ENCODE data around the gene DEAF1.
A peak's percentile ranks its signal among the peaks of the same experiment; 100 is the strongest.
"Not testable (repeated sequence)": the region's sequence is repeated elsewhere in the genome, so short reads cannot be mapped to it uniquely, and the experiment has no call there.

DEAF1 gene, protein sequence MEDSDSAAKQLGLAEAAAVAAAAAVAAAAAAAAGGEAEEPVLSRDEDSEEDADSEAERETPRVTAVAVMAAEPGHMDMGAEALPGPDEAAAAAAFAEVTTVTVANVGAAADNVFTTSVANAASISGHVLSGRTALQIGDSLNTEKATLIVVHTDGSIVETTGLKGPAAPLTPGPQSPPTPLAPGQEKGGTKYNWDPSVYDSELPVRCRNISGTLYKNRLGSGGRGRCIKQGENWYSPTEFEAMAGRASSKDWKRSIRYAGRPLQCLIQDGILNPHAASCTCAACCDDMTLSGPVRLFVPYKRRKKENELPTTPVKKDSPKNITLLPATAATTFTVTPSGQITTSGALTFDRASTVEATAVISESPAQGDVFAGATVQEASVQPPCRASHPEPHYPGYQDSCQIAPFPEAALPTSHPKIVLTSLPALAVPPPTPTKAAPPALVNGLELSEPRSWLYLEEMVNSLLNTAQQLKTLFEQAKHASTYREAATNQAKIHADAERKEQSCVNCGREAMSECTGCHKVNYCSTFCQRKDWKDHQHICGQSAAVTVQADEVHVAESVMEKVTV

DNA sequence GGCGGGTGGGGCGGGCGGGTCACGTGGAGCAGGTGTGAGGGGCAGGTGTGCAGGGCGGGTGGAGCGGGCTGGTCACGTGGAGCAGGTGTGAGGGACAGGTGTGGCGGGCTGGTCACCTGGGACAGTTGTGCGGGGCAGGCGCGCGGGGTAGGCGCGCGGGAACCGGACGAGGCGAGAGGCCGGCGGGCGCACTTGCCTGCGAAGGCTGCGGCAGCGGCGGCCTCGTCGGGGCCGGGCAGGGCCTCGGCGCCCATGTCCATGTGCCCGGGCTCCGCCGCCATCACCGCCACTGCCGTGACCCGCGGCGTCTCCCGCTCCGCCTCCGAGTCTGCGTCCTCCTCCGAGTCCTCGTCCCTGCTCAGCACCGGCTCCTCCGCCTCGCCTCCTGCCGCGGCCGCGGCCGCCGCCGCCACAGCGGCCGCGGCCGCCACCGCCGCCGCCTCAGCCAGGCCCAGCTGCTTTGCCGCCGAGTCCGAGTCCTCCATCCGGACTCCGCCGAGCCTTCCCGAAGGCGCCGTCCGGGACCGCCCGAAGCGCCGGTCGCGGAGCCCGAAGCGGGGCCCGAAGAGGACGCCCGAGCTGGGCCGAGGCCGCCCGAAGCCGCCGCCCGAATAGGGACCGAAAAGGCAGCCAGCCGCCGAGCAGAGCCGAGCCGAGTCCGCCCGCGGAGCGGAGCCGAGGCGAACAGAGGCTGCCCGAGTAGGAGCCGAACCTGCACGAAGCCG lies at the start of gene DEAF1:
Gene DEAF1 (minus strand): TSS at position 660 of the 725 bp plus-strand sequence. CDS start 175 bp downstream, at position 485.
- DNase-seq: peak; percentile 99

DNA sequence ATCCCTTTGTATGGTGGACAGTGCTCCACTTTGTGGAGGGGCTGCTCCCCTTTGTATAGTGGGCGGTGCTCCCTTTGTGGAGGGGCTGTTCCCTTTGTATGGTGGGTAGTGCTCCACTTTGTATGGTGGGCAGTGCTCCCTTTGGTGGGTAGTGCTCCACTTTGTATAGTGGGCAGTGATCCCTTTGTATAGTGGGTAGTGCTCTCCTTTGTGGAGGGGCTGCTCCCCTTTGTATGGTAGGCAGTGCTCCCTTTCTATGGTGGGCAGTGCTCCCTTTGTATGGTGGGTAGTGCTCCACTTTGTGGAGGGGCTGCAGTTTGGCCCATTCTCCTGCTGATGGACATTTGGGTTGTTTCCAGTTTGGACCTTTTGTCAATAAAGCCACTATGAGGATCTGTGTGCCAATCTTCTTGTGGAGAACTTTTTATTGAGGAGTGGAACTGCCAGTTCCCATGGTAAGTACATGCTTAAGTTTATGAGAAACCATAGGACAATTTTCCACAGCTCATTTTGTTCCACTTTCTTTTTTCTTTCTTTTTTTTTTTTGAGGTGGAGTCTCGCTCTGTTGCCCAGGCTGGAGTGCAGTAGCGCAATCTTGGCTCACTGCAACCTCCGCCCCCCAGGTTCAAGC lies 47.7 kb upstream of the DEAF1 start:
- DNase-seq: no peak

DNA sequence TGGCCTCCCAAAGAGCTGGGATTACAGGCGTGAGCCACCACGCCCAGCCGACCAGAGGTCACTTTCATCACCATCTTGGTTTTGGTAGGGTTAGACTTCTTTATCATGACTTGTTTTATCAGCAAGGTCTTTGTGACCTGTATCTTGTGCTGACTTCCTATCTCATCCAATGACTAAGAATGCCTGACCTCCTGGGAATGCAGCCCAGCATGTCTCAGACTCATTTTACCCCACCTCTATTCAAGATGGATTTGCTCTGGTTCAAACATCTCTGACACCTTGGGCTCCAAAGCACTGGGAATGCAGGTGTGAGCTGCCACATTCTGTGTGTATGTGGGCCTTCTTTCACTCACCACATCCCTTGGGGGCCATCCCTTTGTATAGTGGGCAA lies 47.1 kb upstream of the DEAF1 start:
- no peak for DNase-seq

DNA sequence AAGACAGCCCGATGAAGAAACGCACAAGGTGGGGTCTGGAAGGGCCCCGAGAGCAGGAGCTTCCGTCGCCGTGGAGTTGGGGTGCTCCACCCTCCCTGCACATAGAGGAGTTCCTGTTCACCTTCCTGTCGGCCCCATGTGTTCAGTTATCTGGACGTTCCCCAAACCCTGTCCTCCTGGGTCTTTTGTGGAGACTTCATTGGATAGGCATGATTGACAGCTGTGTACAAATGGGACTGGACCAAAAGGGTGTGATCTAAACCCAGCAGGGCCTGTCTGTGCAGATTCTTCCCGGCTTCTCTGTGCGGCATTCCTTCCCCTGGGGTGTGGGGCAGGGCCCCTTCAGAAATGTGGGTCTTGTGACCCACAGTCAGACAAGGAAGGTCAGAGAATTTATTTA lies 42.9 kb upstream of the DEAF1 start:
- not testable (repeated sequence) for DNase-seq

DNA sequence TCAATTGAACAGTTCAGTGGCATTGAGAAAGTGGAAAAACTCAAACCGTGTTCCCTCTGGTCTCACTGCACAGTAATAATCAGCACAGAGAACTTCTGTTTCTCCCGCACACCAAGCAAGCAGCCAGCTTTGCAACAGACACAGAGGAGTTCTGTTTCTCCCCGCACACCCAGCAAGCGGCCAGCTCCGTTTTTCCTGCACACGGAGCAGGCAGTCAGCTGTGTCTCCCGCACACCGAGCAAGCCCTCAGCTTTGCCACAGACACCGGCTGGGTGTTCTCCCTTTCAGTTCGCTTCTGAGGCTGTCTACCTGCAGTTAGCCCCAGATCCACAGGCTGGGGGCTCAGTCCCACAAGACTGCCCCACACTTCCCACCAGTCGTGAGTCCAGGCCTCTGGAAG lies 42.3 kb upstream of the DEAF1 start:
- no peak for DNase-seq

DNA sequence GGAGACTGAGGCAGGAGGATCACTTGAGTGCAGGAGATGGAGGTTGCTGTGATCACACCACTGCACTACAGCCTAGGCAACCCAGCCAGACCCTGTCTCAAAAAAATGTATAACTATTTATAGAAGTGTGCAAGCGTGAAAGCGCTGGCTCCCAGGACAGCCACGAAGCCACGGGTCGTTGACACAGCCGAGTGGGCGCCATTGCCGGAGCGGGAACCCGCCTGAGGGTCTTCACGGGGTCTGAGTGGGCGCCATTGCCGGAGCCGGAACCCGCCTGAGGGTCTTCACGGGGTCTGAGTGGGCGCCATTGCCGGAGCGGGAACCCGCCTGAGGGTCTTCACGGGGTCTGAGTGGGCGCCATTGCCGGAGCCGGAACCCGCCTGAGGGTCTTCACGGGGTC lies 39.5 kb upstream of the DEAF1 start:
- not testable (repeated sequence) for DNase-seq

DNA sequence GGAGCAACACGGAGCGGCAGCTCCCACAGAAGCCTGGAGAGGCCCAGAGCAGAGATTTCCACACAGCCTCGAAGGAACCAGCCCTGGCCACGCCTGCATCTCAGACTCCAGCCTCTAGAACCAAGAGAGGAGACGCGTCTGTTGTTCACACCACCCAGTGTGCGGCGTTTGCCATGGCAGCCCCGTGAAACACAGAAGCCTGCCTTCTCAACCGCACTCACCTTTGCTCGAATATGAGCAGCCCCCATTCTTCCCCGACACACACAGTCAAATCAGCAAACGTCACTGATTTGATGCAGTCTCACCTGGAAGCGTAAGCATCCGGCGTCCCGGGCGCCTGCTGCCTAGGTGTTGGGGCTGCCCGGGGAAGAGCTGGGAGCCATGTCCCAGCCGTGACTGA lies 38.0 kb upstream of the DEAF1 start:
- no peak for DNase-seq

DNA sequence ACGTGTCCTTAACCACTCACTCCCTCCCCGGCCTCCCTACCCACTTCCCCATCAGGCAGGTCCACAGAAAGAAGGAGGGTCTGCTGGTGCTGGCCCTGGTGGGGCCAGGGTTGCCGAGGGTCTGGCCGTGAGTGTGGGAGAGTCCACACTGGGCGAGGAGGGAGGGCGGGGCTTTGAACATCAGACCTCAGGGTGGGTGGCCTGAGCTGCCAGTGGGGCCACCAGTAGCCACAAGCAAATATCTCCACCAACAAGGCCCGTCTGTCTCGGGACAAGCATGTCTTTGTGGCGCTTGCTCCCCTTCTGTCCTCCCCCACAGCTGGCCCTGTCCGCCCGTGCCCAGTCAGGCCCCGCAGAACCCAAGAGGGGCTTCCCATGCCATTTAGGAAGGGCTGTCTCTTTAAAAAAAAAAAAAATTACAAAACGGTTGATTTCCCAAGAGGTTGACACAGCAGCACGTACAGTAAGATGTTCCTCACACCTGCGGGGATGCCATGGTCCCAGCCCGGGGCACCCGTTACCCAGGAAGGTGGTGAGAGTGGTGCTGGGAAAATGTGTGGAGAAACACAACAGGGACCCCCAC lies 34.6 kb upstream of the DEAF1 start:
- no peak for DNase-seq

DNA sequence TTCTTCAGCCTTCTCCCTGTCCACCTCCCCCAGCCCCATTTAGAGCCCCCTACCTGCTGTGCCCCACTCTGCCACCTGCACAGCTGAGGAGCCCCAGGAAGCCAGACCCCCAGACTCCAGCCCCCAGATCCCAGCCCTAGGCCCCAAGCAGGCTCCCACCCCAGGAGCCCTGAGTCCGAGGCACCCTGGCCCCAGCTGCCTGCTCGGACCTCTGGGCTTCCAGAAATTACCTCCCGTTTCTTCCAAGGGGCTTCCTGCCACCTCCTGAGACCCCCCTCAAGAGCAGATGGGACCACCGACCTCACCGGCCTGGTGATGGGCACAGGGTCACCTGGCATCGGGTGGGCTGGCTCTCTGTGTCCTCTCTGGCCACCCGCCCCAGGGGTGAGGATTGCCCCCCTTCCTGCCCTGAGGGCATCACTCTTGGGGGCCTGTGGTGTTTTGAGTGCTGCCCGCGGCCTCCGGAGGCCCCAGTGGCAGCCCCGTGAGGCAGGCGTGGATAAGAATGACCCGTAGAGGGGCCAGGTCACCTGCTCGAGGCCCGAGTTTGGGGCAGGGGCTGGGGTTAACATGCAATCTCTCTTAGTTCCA lies 34.0 kb upstream of the DEAF1 start:
- no peak for DNase-seq

DNA sequence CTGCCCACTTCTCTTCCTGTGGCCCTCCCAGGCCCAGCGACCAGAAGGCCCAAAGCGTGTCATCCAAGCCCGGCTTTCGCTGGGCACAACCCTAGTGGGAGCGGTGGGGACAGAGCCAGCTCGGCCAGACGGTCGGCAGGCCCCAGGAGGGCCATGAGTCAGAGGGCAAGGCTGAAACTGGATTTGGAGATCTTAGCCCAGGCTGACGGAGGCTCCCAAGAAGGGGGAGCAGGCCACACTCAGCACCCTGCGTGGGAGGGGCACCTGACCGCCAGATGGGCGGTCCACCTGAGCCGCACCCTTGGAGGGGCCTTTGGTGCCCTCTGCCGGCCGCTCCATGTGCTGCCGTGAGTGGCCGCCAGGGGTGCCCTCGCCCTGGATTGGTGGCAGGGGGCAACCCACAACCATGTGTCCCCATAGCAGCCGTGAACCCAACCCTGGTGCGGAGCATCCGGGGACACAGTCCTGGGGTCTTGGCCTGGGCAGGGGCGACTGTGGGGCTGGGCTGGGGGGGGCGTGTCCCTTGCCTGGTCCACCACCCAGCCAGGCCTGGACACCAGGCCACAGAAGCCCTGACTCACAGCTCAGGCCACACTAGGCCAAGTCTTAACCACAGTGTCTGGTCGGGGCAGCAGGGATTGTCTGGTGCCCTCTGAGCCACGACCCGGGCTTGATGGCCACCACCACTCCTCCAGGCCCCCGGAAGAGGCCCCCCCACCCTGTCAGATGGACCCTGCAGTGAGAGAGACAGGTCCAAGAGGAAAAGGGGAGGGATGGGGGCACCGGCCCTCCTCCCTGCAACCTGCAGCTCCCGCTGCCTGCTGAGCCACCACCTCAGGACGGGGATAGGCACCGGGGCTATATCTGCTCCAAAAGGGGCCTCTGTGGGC lies 33.1 kb upstream of the DEAF1 start:
- peak; percentile 82 for DNase-seq

DNA sequence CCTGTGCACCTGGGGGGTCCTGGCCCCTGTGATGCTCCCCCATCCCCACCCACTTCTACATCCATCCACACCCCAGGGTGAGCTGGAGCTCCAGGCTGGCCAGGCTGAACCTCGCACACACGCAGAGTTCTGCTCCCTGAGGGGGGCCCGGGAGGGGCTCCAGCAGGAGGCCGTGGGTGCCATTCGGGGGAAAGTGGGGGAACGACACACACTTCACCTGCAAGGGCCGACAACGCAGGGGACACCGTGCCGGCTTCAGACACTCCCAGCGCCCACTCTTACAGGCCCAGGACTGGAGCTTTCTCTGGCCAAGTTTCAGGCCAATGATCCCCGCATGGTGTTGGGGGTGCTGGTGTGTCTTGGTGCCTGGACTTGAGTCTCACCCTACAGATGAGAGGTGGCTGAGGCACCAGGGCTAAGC lies 32.3 kb upstream of the DEAF1 start:
- DNase-seq: no peak

DNA sequence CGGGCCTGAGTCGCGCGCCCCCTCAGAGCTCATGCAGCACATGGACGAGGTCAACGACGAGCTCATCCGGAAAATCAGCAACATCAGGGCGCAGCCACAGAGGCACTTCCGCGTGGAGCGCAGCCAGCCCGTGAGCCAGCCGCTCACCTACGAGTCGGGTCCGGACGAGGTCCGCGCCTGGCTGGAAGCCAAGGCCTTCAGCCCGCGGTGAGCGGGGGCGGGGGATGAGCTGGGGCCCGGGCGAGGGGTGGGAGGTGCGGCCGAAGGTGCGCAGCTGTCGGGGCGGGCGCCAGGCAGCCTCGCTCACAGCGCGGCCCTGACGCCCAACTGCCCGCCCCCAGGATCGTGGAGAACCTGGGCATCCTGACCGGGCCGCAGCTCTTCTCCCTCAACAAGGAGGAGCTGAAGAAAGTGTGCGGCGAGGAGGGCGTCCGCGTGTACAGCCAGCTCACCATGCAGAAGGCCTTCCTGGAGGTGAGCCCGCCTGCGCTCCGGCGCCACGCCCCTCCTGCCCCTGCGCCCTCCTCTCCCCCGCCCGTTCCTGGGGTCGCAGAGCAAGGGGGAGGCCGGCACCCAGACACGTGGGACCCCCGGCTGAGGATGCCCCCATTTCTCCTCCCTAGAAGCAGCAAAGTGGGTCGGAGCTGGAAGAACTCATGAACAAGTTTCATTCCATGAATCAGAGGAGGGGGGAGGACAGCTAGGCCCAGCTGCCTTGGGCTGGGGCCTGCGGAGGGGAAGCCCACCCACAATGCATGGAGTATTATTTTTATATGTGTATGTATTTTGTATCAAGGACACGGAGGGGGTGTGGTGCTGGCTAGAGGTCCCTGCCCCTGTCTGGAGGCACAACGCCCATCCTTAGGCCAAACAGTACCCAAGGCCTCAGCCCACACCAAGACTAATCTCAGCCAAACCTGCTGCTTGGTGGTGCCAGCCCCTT lies 31.5 kb upstream of the DEAF1 start:
- DNase-seq: peak; percentile 51

DNA sequence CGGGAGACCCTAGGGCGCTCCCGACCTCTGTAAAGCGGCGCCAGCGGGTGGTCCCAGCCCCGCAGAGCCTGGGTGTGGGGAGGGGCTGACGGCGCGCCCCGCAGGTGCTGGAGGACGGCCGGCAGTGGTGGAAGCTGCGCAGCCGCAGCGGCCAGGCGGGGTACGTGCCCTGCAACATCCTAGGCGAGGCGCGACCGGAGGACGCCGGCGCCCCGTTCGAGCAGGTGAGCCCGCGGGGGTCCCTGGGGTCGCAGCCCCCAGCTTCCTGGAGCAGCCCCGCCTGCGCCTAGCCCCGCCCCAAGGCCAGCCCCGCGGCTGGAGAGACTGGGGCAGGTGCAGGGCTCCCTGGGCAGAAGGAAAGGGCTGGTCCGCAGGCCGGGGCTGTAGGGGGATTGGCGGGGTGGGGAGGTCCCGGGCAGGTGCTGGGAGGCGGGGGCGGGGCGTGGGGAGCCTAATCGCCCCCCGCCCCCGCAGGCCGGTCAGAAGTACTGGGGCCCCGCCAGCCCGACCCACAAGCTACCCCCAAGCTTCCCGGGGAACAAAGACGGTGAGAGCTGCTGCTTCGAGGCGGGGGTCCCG lies 30.7 kb upstream of the DEAF1 start:
- DNase-seq: no peak

DNA sequence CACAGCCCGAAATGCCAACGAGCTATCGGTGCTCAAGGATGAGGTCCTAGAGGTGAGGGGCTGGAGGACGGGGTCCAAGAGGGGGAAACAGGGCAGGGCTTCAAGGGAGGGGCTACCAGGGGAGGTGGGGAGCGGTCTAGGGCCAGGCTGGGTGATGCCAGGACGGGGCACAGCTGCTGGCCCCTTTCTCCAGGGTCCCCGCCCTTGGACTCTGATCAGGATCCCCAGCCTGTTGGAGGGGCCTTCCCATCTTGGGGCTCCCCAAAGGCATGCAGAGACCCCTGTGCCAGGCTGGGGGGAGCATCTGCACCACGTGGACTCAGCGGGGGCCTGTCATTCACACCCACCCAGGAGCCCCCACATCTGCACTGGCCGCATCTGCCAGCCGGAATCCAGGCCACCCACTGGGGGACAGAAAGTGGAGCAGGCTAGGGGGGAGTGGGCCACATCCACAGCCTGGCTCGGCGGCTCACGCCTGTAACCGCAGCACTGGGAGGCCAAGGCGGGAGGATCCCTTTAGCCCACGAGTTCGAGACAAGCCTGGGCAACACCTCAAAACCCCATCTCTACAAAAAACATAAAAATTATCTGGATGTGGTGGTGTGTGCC lies 29.9 kb upstream of the DEAF1 start:
- DNase-seq: no peak

DNA sequence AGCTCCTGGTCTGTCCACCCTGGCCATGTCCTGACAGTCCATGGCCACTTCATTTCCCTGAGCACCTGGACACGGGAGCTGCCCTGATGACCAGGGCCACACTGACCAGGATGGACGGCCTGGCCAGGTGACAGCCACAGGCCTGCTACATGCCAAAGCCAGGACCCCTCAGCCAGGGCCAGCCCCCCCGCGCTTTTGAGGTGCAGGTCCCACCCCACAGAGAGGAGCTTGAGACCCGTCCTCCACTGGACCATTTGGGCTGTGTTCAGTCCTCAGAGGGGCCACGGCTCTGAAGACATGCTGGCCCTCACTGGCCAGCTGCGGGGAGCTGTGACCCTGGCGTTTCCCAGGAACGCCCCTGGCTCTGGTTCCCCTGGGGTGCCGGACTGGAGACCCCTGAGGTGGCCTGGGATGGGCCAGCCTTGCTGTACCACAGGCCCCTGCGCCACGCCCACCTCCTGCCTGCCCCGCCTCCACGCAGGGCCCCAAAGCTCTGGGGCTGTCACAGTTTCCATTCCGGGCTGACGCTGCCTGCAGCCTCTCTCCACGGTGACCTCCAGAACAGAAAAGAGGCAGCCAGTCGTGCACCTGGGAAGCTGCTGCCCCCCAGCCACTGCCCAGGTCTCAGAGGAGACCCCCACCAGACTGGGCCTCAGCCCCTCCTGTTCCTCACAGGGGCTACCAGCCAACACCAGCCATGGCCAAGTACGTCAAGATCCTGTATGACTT lies 29.2 kb upstream of the DEAF1 start:
- no peak for DNase-seq

DNA sequence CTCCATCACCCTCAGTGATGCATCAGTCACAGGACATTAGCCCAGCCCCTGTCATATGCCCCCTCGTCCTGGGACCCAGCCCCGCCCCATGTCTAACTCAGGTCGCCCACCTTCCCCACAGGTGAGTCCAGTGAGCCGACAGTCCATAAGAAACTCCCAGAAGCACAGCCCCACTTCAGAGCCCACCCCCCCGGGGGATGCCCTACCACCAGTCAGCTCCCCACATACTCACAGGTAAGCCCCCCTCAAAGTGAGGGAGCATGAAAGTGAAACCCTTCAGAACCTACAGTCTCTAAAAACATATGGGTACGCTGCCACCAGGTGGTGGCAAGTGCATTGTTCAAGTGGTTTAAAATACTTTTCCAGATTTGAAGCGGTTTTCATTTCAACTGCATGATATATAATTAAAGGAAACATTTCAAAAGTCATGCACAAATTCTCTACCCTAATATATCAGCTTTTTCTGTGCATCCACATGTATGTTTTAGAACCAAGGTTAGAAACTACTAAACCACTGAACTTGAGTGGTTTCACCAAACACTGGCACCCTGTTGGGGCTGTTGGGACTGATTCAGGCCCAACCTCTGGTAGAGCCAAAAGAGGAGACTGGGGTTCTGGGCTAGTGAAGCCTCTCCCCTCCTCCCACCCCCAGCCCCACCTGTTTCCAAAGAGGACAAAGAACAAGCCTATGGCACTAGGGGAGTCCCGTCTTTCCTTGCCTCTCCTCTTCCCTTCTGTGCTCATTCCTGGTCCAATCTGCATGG lies 28.3 kb upstream of the DEAF1 start:
- DNase-seq: peak; percentile 59

DNA sequence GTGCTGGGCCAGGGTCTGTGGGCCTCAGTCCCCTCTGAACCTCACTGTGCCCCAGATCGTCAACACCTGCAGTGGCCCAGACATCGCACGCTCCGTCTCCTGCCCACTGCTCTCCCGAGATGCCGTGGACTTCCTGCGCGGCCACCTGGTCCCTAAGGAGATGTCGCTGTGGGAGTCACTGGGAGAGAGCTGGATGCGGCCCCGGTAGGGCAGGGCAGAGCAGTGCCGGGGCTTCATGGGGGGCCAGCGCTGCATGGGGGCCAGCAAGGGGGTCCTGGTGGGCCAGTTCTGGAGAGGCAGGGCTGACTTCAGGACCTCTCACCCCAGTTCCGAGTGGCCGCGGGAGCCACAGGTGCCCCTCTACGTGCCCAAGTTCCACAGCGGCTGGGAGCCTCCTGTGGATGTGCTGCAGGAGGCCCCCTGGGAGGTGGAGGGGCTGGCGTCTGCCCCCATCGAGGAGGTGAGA lies 27.4 kb upstream of the DEAF1 start:
- no peak for DNase-seq

All from activated CD8-positive, alpha-beta memory T cell treated with anti-CD3 and anti-CD28 coated beads, Interleukin-2, amount 50 U/mL, for 4 hours (primary cell).